Measurements from ENCODE around the gene NUCB2. TPM values are rescaled to one million over a fixed set of nuclear protein-coding genes. Genes with fewer than 3 reads are reported as not detected.
"Not testable (repeated sequence)": the region's sequence is repeated elsewhere in the genome, so short reads cannot be mapped to it uniquely, and the experiment has no call there.

The NUCB2 gene
- 100 to 1,000 TPM in 5 of 10 donors, 10 to 100 TPM in 5; 78.8 to 175 (median 99.8) TPM for total RNA-seq
- 100 to 1,000 TPM; 139 to 156 TPM for polyA plus RNA-seq
- long read RNA-seq, donor 1, transcript NUCB2-208 (14 exons, 2,274 nt), result major isoform, 33 of 106 reads
- long read RNA-seq, donor 1, partial matches to known transcripts, result 31 of 106 reads
- long read RNA-seq, donor 1, other reads (novel, unspliced or antisense), result 42 of 106 reads
- long read RNA-seq, donor 2, transcript NUCB2-208 (14 exons, 2,274 nt), result major isoform, 33 of 101 reads
- long read RNA-seq, donor 2, partial matches to known transcripts, result 28 of 101 reads
- long read RNA-seq, donor 2, other reads (novel, unspliced or antisense), result 38 of 101 reads
- long read RNA-seq, donor 3, transcript NUCB2-208 (14 exons, 2,274 nt), result major isoform, 19 of 60 reads
- long read RNA-seq, donor 3, partial matches to known transcripts, result 9 of 60 reads
- long read RNA-seq, donor 3, other reads (novel, unspliced or antisense), result 32 of 60 reads

DNA sequence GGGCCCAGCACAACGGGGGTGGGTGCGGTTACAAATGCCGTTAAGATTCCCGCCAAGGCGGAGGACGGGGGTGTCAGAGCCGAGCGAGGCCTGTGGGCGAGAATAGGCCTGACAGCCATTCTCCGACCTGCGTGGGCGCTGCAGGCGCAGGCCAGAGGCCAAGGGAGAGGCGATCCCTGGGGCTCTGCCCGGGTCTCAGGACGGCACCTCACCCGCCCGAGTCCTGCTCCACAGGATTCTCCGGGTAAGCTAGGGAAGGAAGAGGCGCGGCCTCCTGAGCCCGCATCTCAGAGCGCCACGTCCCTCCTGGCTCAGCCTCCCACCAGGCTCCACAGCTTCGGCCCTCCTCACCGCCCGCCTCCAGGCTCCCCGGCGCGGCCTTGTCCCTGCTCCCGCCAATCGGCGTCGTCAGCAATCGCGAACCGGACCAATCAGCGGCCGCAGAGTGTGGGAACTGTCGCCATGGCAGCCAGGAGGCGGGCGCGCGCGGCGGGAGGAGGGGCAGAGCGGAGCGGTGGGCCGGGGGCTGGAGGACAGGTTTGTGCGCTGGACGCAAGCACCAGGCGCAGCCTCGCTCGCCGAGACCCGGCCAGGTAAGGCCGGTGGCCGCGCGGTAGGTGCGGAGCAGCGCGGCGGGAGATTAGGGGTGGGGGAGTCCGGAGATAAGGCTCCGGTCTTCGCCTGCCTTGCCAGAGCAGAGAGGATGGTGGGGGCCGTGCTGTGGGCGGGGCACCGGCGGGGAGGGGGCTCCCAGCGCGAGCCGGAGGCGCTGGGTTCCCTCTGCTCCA, at the start of gene NUCB2:
Gene NUCB2, plus strand, starts transcription at position 504 of the 788 bp plus-strand sequence. CDS start 18,585 bp downstream, outside the sequence.
- intact Hi-C loops (cut with DNase I), result loop anchor here in 4 of 10 donors (1.0 to 5.0 kb wide), 4 partner anchors 67 to 200 kb away; partner anchors contain the start of genes NCR3LG1 (in 2 of the 4) and RPS13 (in 1 of the 4)
- TF ChIP-seq, protein P1, sequence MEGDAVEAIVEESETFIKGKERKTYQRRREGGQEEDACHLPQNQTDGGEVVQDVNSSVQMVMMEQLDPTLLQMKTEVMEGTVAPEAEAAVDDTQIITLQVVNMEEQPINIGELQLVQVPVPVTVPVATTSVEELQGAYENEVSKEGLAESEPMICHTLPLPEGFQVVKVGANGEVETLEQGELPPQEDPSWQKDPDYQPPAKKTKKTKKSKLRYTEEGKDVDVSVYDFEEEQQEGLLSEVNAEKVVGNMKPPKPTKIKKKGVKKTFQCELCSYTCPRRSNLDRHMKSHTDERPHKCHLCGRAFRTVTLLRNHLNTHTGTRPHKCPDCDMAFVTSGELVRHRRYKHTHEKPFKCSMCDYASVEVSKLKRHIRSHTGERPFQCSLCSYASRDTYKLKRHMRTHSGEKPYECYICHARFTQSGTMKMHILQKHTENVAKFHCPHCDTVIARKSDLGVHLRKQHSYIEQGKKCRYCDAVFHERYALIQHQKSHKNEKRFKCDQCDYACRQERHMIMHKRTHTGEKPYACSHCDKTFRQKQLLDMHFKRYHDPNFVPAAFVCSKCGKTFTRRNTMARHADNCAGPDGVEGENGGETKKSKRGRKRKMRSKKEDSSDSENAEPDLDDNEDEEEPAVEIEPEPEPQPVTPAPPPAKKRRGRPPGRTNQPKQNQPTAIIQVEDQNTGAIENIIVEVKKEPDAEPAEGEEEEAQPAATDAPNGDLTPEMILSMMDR (IDR thresholded peaks at IDR 0.05), result peak in 1 of 9 donors; percentile 8
- Histone ChIP-seq H3K36me3 (no peaks in the 10 kb centered on the region), H3K4me3 (peak within 1 kb of the TSS; percentile 55 to 96 (median 91)), H3K9me3 (no peaks in the 10 kb centered on the region), H3K27ac (peak within 1 kb of the TSS; percentile 87 to 97 (median 92)), H3K4me1 (peaks cover 0 to 39% (median 14%) of the 10 kb centered on the region in 9 donors), H3K27me3 (no peaks in the 10 kb centered on the region)
- DNase-seq, result peak; percentile 97 to 98
- peak; percentile 99 for ATAC-seq
- 0% methylated on average over 75 of the region's 75 CpGs for WGBS, 2 donors

DNA sequence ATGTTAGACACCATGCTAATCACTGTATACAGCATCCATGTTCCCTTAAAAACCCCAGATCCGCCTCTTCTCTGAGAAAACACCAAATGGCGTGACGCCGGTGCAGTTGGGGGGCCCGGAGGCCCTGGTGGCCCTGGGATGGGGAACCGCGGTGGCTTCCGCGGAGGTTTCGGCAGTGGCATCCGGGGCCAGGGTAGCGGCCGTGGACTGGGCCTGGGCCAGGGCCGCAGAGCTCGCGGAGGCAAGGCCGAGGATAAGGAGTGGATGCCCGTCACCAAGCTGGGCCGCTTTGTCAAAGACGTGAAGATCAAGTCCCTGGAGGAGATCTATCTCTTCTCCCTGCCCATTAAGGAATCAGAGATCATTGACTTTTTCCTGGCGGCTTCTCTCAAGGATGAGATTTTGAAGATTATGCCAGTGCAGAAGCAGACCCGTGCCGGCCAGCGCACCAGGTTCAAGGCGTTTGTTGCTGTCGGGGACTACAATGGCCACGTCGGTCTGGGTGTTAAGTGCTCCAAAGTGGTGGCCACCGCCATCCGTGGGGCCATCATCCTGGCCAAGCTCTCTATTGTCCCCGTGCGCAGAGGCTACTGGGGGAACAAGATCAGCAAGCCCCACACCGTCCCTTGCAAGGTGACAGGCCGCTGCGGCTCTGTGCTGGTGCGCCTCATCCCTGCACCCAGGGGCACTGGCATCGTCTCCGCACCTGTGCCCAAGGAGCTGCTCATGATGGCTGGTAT, 48.2 kb upstream of the NUCB2 start:
- not testable (repeated sequence) for H3K9me3 ChIP-seq, H3K36me3 ChIP-seq, H3K27me3 ChIP-seq, DNase-seq, H3K27ac ChIP-seq, ATAC-seq, H3K4me3 ChIP-seq
- intact Hi-C loops (cut with DNase I), result loop anchor here in 2 of 10 donors (5.0 to 10.0 kb wide), 2 partner anchors 274 to 276 kb away; no protein-coding TSS in a partner anchor
- peaks cover 0 to 20% (median 0%) of the 10 kb centered on the region in 9 donors for H3K4me1 ChIP-seq
- 95 to 96% methylated on average over 34 to 38 of the region's 38 CpGs for WGBS, 2 donors

DNA sequence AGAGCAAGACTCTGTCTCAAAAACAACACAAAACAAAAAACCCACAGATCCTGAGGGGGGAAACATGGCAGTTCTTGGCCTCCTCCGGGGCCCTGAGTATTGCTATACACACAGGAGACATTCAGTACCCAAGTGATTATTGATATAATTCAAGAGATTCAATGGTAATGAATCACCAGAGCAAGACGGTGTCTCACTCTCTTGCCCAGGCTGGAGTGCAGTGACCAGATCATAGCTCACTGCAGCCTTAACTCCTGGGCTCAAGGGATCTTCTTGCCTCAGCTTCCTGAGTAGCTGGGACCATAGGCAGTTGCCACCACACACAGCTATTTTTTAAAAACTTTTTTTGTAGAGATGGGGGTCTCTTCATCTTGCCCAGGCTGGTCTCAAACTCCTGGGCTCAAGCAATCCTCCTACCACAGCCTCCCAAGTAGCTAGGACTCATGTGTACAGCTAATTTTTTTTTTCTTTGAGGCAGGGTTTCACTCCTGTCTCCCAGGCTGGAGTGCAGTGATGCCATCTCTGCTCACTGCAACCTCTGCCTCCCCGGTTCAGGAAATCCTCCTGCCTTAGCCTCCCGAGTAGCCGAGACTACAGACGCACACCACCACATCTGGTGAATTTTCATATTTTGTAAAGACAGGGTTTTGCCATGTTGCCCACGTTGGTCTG, 46.9 kb upstream of the NUCB2 start:
- no peaks in the 10 kb centered on the region for H3K9me3 ChIP-seq
- no peak overlapping the region for H3K27ac ChIP-seq
- DNase-seq (no peak), ATAC-seq (no peak)
- TF ChIP-seq, protein P1 (IDR thresholded peaks at IDR 0.05), result no peak
- H3K27me3 ChIP-seq, result no peaks in the 10 kb centered on the region
- no peak overlapping the region for H3K4me3 ChIP-seq
- intact Hi-C loops (cut with DNase I), result loop anchor here in 8 of 10 donors (5.0 to 10.0 kb wide), 4 partner anchors 123 to 278 kb away; partner anchors contain the start of gene NCR3LG1 (in 1 of the 8)
- peaks cover 0 to 14% (median 0%) of the 10 kb centered on the region in 9 donors for H3K4me1 ChIP-seq
- WGBS, 2 donors, result 74 to 77% methylated on average over 7 of the region's 7 CpGs
- H3K36me3 ChIP-seq, result no peaks in the 10 kb centered on the region

Measured in heart right ventricle (tissue), 16 donors.